ENCODE measurements around the gene TTC12.

GRCh38 chr11:113317339-113317738 lies 3.0 kb downstream of the TTC12 start:
- no peak for TF ChIP-seq EZH2 (IDR thresholded peaks at IDR 0.05)
- TF ChIP-seq POLR2AphosphoS5 (IDR thresholded peaks at IDR 0.05; ENCODE audit: borderline replicate concordance, low read depth, low read length), result no peak
